GM23338 (cell line): ENCODE results near the gene GAN.

Experiments used
- EZH2 ChIP-seq: fragments of 200-600 bp; sonication (generic); IDR thresholded peaks from one replicate; pipeline ENCODE4 v1.8.0; 2017; ENCODE audit warnings: antibody characterized with exemption, mild to moderate bottlenecking, low read depth; ENCODE audit not compliant: unreplicated experiment
- POLR2AphosphoS5 ChIP-seq: IDR thresholded peaks from 2 replicates; pipeline ENCODE4 v1.6.1; 2016; ENCODE audit warnings: antibody characterized with exemption, low read depth
- ZNF114 ChIP-seq: fragments of 250-450 bp; sonication (Bioruptor Pico); IDR thresholded peaks from 2 replicates; pipeline ENCODE4 v1.5.0; 2020; ENCODE audit warnings: mild to moderate bottlenecking, moderate library complexity
- TF ChIP-seq, protein P1 (sequence below), 2 experiments: fragments of 200-600 bp in 1 of 2; sonication (generic) in 1 of 2; conservative IDR thresholded peaks; 2 replicates each; pipeline versions ENCODE4 v1.5.1 to v1.6.1; 2016 to 2017; ENCODE audit warnings: antibody characterized with exemption in 2 of 2, low read depth in 2 of 2, mild to moderate bottlenecking in 2 of 2, moderate library complexity in 1 of 2
- TF ChIP-seq, protein P2 (sequence below): IDR thresholded peaks from one replicate; pipeline ENCODE4 v1.6.1; 2018; ENCODE audit warnings: antibody characterized with exemption; ENCODE audit not compliant: unreplicated experiment
- TF ChIP-seq, protein P3 (sequence below): fragments of 250-450 bp; sonication (Bioruptor Pico); IDR thresholded peaks from 2 replicates; pipeline ENCODE4 v1.5.0; 2020; ENCODE audit warnings: mild to moderate bottlenecking, moderate library complexity

DNA sequence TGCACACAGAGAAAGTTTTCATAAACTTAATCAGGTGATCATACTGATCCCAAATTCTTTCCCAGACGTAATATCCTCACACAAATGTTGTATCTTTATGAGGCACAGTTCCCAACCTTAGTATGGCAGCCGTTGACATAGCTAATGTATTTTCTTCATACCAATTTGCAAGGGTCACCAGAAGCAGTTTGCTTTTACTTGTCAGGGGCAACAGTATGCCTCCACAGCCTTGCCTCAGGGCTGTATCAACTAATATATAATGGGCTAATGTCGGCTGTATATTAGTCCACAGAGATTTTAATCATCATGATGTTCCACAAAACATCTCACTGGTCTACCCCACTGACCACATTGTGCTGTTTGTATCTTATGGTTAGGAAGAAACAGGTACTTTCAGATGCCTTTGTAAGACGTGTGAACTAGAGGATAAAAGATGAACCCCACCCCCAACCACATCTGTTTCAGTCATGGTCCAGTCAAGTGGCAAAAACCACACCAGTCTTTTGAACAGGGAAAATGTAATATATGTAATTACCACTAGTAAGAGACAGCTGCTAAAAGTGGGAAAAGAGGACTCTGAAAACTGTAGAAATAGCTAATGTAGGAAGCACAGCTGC, 55.2 kb downstream of the GAN start:
- TF ChIP-seq, protein P1, sequence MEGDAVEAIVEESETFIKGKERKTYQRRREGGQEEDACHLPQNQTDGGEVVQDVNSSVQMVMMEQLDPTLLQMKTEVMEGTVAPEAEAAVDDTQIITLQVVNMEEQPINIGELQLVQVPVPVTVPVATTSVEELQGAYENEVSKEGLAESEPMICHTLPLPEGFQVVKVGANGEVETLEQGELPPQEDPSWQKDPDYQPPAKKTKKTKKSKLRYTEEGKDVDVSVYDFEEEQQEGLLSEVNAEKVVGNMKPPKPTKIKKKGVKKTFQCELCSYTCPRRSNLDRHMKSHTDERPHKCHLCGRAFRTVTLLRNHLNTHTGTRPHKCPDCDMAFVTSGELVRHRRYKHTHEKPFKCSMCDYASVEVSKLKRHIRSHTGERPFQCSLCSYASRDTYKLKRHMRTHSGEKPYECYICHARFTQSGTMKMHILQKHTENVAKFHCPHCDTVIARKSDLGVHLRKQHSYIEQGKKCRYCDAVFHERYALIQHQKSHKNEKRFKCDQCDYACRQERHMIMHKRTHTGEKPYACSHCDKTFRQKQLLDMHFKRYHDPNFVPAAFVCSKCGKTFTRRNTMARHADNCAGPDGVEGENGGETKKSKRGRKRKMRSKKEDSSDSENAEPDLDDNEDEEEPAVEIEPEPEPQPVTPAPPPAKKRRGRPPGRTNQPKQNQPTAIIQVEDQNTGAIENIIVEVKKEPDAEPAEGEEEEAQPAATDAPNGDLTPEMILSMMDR (conservative IDR thresholded peaks at IDR 0.05; ENCODE audit: low read depth in 2 of 2), result no peak
- TF ChIP-seq EZH2 (no peak), POLR2AphosphoS5 (no peak), ZNF114 (no peak)
- TF ChIP-seq, protein P2, sequence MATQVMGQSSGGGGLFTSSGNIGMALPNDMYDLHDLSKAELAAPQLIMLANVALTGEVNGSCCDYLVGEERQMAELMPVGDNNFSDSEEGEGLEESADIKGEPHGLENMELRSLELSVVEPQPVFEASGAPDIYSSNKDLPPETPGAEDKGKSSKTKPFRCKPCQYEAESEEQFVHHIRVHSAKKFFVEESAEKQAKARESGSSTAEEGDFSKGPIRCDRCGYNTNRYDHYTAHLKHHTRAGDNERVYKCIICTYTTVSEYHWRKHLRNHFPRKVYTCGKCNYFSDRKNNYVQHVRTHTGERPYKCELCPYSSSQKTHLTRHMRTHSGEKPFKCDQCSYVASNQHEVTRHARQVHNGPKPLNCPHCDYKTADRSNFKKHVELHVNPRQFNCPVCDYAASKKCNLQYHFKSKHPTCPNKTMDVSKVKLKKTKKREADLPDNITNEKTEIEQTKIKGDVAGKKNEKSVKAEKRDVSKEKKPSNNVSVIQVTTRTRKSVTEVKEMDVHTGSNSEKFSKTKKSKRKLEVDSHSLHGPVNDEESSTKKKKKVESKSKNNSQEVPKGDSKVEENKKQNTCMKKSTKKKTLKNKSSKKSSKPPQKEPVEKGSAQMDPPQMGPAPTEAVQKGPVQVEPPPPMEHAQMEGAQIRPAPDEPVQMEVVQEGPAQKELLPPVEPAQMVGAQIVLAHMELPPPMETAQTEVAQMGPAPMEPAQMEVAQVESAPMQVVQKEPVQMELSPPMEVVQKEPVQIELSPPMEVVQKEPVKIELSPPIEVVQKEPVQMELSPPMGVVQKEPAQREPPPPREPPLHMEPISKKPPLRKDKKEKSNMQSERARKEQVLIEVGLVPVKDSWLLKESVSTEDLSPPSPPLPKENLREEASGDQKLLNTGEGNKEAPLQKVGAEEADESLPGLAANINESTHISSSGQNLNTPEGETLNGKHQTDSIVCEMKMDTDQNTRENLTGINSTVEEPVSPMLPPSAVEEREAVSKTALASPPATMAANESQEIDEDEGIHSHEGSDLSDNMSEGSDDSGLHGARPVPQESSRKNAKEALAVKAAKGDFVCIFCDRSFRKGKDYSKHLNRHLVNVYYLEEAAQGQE, result no peak
- TF ChIP-seq, protein P3, sequence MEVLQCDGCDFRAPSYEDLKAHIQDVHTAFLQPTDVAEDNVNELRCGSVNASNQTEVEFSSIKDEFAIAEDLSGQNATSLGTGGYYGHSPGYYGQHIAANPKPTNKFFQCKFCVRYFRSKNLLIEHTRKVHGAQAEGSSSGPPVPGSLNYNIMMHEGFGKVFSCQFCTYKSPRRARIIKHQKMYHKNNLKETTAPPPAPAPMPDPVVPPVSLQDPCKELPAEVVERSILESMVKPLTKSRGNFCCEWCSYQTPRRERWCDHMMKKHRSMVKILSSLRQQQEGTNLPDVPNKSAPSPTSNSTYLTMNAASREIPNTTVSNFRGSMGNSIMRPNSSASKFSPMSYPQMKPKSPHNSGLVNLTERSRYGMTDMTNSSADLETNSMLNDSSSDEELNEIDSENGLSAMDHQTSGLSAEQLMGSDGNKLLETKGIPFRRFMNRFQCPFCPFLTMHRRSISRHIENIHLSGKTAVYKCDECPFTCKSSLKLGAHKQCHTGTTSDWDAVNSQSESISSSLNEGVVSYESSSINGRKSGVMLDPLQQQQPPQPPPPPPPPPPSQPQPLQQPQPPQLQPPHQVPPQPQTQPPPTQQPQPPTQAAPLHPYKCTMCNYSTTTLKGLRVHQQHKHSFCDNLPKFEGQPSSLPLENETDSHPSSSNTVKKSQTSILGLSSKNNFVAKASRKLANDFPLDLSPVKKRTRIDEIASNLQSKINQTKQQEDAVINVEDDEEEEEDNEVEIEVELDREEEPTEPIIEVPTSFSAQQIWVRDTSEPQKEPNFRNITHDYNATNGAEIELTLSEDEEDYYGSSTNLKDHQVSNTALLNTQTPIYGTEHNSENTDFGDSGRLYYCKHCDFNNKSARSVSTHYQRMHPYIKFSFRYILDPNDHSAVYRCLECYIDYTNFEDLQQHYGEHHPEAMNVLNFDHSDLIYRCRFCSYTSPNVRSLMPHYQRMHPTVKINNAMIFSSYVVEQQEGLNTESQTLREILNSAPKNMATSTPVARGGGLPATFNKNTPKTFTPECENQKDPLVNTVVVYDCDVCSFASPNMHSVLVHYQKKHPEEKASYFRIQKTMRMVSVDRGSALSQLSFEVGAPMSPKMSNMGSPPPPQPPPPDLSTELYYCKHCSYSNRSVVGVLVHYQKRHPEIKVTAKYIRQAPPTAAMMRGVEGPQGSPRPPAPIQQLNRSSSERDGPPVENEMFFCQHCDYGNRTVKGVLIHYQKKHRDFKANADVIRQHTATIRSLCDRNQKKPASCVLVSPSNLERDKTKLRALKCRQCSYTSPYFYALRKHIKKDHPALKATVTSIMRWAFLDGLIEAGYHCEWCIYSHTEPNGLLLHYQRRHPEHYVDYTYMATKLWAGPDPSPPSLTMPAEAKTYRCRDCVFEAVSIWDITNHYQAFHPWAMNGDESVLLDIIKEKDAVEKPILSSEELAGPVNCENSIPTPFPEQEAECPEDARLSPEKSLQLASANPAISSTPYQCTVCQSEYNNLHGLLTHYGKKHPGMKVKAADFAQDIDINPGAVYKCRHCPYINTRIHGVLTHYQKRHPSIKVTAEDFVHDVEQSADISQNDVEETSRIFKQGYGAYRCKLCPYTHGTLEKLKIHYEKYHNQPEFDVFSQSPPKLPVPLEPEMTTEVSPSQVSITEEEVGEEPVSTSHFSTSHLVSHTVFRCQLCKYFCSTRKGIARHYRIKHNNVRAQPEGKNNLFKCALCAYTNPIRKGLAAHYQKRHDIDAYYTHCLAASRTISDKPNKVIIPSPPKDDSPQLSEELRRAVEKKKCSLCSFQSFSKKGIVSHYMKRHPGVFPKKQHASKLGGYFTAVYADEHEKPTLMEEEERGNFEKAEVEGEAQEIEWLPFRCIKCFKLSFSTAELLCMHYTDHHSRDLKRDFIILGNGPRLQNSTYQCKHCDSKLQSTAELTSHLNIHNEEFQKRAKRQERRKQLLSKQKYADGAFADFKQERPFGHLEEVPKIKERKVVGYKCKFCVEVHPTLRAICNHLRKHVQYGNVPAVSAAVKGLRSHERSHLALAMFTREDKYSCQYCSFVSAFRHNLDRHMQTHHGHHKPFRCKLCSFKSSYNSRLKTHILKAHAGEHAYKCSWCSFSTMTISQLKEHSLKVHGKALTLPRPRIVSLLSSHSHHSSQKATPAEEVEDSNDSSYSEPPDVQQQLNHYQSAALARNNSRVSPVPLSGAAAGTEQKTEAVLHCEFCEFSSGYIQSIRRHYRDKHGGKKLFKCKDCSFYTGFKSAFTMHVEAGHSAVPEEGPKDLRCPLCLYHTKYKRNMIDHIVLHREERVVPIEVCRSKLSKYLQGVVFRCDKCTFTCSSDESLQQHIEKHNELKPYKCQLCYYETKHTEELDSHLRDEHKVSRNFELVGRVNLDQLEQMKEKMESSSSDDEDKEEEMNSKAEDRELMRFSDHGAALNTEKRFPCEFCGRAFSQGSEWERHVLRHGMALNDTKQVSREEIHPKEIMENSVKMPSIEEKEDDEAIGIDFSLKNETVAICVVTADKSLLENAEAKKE (CRISPR knock-in tag), result no peak
